GM23338 (cell line): ENCODE results near the gene GNG4.

Experiments
- CREB1 ChIP-seq: fragments of 250-450 bp; sonication (Bioruptor Pico); IDR thresholded peaks from 2 replicates; pipeline ENCODE4 v1.5.0; 2020; ENCODE audit warnings: low read depth, mild to moderate bottlenecking, moderate library complexity
- EZH2 ChIP-seq: fragments of 200-600 bp; sonication (generic); IDR thresholded peaks from one replicate; pipeline ENCODE4 v1.8.0; 2017; ENCODE audit warnings: antibody characterized with exemption, mild to moderate bottlenecking, low read depth; ENCODE audit not compliant: unreplicated experiment
- EZH2phosphoT487 ChIP-seq: fragments of 200-600 bp; sonication (generic); IDR thresholded peaks from one replicate; pipeline ENCODE4 v1.8.1; 2018; ENCODE audit warnings: antibody characterized with exemption; ENCODE audit not compliant: unreplicated experiment
- JUNB ChIP-seq: IDR thresholded peaks from one replicate; pipeline ENCODE4 v1.6.1; 2016; ENCODE audit warnings: antibody characterized with exemption; ENCODE audit not compliant: unreplicated experiment
- POLR2AphosphoS5 ChIP-seq: IDR thresholded peaks from 2 replicates; pipeline ENCODE4 v1.6.1; 2016; ENCODE audit warnings: antibody characterized with exemption, low read depth
- ZNF114 ChIP-seq: fragments of 250-450 bp; sonication (Bioruptor Pico); IDR thresholded peaks from 2 replicates; pipeline ENCODE4 v1.5.0; 2020; ENCODE audit warnings: mild to moderate bottlenecking, moderate library complexity
- ZNF331 ChIP-seq: fragments of 250-450 bp; sonication (Bioruptor Pico); IDR thresholded peaks from 2 replicates; pipeline ENCODE4 v1.5.0; 2020; ENCODE audit warnings: low read depth, mild to moderate bottlenecking, moderate library complexity
- TF ChIP-seq, protein P1 (sequence below): IDR thresholded peaks from one replicate; pipeline ENCODE4 v1.6.1; 2018; ENCODE audit warnings: antibody characterized with exemption; ENCODE audit not compliant: unreplicated experiment
- TF ChIP-seq, protein P2 (sequence below), 2 experiments: fragments of 200-600 bp in 1 of 2; sonication (generic) in 1 of 2; conservative IDR thresholded peaks; 2 replicates each; pipeline versions ENCODE4 v1.5.1 to v1.6.1; 2016 to 2017; ENCODE audit warnings: antibody characterized with exemption in 2 of 2, low read depth in 2 of 2, mild to moderate bottlenecking in 2 of 2, moderate library complexity in 1 of 2

DNA sequence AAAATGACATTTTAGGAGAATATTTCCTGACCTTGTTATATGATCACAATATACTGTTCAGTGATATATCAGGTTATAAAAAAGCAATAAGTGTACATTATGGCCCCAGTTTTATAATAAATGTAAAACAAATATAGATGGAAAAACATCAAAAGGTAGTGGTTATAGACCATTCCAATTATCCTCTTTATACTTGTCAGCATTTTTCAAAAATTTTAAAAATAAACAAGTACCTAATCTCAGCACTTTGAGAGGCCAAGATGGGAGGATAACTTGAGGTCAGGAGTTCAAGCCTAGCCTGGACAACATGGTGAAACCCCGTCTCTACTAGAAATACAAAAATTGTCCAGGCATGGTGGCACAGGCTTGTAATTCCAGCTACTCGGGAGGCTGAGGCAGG is 75.7 kb downstream of the GNG4 start:
- TF ChIP-seq, protein P1, sequence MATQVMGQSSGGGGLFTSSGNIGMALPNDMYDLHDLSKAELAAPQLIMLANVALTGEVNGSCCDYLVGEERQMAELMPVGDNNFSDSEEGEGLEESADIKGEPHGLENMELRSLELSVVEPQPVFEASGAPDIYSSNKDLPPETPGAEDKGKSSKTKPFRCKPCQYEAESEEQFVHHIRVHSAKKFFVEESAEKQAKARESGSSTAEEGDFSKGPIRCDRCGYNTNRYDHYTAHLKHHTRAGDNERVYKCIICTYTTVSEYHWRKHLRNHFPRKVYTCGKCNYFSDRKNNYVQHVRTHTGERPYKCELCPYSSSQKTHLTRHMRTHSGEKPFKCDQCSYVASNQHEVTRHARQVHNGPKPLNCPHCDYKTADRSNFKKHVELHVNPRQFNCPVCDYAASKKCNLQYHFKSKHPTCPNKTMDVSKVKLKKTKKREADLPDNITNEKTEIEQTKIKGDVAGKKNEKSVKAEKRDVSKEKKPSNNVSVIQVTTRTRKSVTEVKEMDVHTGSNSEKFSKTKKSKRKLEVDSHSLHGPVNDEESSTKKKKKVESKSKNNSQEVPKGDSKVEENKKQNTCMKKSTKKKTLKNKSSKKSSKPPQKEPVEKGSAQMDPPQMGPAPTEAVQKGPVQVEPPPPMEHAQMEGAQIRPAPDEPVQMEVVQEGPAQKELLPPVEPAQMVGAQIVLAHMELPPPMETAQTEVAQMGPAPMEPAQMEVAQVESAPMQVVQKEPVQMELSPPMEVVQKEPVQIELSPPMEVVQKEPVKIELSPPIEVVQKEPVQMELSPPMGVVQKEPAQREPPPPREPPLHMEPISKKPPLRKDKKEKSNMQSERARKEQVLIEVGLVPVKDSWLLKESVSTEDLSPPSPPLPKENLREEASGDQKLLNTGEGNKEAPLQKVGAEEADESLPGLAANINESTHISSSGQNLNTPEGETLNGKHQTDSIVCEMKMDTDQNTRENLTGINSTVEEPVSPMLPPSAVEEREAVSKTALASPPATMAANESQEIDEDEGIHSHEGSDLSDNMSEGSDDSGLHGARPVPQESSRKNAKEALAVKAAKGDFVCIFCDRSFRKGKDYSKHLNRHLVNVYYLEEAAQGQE: no peak
- TF ChIP-seq, protein P2, sequence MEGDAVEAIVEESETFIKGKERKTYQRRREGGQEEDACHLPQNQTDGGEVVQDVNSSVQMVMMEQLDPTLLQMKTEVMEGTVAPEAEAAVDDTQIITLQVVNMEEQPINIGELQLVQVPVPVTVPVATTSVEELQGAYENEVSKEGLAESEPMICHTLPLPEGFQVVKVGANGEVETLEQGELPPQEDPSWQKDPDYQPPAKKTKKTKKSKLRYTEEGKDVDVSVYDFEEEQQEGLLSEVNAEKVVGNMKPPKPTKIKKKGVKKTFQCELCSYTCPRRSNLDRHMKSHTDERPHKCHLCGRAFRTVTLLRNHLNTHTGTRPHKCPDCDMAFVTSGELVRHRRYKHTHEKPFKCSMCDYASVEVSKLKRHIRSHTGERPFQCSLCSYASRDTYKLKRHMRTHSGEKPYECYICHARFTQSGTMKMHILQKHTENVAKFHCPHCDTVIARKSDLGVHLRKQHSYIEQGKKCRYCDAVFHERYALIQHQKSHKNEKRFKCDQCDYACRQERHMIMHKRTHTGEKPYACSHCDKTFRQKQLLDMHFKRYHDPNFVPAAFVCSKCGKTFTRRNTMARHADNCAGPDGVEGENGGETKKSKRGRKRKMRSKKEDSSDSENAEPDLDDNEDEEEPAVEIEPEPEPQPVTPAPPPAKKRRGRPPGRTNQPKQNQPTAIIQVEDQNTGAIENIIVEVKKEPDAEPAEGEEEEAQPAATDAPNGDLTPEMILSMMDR (conservative IDR thresholded peaks at IDR 0.05; ENCODE audit: low read depth in 2 of 2): no peak
- TF ChIP-seq JUNB (no peak), CREB1 (CRISPR knock-in tag) (no peak), EZH2phosphoT487 (no peak), EZH2 (no peak), ZNF331 (CRISPR knock-in tag) (no peak), ZNF114 (CRISPR knock-in tag) (no peak), POLR2AphosphoS5 (no peak)
